Stimulated activated CD8-positive, alpha-beta memory T cell treated with anti-CD3 and anti-CD28 coated beads, Interleukin-15, amount 100 ng/mL, for 1 hour (primary cell): ENCODE results near the gene SEPTIN10.

Source experiments
- DNase-seq: peaks from one replicate; pipeline ENCODE4 v3.0.0-alpha.2; 2020; ENCODE audit warnings: low read depth

Gene SEPTIN10

GRCh38 chr2:109523121-109523520, 90.6 kb downstream of the SEPTIN10 start:
- no peak for DNase-seq

- DNase-seq, result no peak
These were observed 91.7 kb downstream of the SEPTIN10 start for GRCh38 chr2:109522063-109522374.

GRCh38 chr2:109521233-109522062, 92.3 kb downstream of the SEPTIN10 start:
- no peak for DNase-seq

GRCh38 chr2:109519513-109519912, 94.3 kb downstream of the SEPTIN10 start:
- no peak for DNase-seq

GRCh38 chr2:109517118-109517889, 96.5 kb downstream of the SEPTIN10 start:
- no peak for DNase-seq

GRCh38 chr2:109516445-109517117, 97.2 kb downstream of the SEPTIN10 start:
- DNase-seq, result no peak

- DNase-seq, result no peak
These were observed 98.9 kb downstream of the SEPTIN10 start for GRCh38 chr2:109514857-109515256.

- DNase-seq, result no peak
These were observed 99.8 kb downstream of the SEPTIN10 start for GRCh38 chr2:109513749-109514588.

GRCh38 chr2:109513230-109513629, 100.5 kb downstream of the SEPTIN10 start:
- no peak for DNase-seq

GRCh38 chr2:109512076-109512475, 101.7 kb downstream of the SEPTIN10 start:
- no peak for DNase-seq

GRCh38 chr2:109511168-109511567, 102.6 kb downstream of the SEPTIN10 start:
- no peak for DNase-seq

GRCh38 chr2:109510136-109511028, 103.4 kb downstream of the SEPTIN10 start:
- peak; percentile 58 for DNase-seq

GRCh38 chr2:109508556-109508955, 105.2 kb downstream of the SEPTIN10 start:
- DNase-seq, result no peak

GRCh38 chr2:109507828-109508227, 105.9 kb downstream of the SEPTIN10 start:
- no peak for DNase-seq

GRCh38 chr2:109507217-109507616, 106.5 kb downstream of the SEPTIN10 start:
- no peak for DNase-seq

GRCh38 chr2:109503191-109503590, 110.6 kb downstream of the SEPTIN10 start:
- no peak for DNase-seq

- DNase-seq, result no peak
These were observed 112.3 kb downstream of the SEPTIN10 start for GRCh38 chr2:109501461-109501860.

GRCh38 chr2:109500910-109501309, 112.9 kb downstream of the SEPTIN10 start:
- no peak for DNase-seq

- DNase-seq, result no peak
These were observed 114.2 kb downstream of the SEPTIN10 start for GRCh38 chr2:109499566-109499965.

GRCh38 chr2:109498906-109499305, 114.9 kb downstream of the SEPTIN10 start:
- DNase-seq, result no peak
